Activated naive CD8-positive, alpha-beta T cell treated with anti-CD3 and anti-CD28 coated beads for 36 hours (primary cell): Measurements from ENCODE around the gene AAK1. TPM values are rescaled to one million over a fixed set of nuclear protein-coding genes. Genes with fewer than 3 reads are reported as not detected.
"Not testable (repeated sequence)": the region's sequence is repeated elsewhere in the genome, so short reads cannot be mapped to it uniquely, and the experiment has no call there.

Source experiments
- DNase-seq: peaks from one replicate; pipeline ENCODE4 v3.0.0; 2021
- H3K27ac Mint-ChIP-seq: one replicate; pipeline ENCODE4 v1.8.0; 2022; ENCODE audit warnings: mild to moderate bottlenecking, moderate library complexity, mixed read lengths
- H3K27me3 Mint-ChIP-seq: one replicate; pipeline ENCODE4 v1.8.0; 2022; ENCODE audit warnings: mild to moderate bottlenecking, mixed read lengths
- H3K36me3 Mint-ChIP-seq: one replicate; pipeline ENCODE4 v1.8.0; 2021; ENCODE audit warnings: mild to moderate bottlenecking, mixed read lengths
- H3K4me1 Mint-ChIP-seq: one replicate; pipeline ENCODE4 v1.8.0; 2021; ENCODE audit warnings: mixed read lengths
- H3K4me3 Mint-ChIP-seq: one replicate; pipeline ENCODE4 v1.8.0; 2022; ENCODE audit warnings: mild to moderate bottlenecking, moderate library complexity, mixed read lengths
- H3K9me3 Mint-ChIP-seq: one replicate; pipeline ENCODE4 v1.8.0; 2022; ENCODE audit warnings: mixed read lengths
- total RNA-seq, 2 experiments: library from RNA; stranded (reverse); gene quantifications; one replicate each; pipeline ENCODE4 v1.2.3, GENCODE V29; 2021

The AAK1 gene
- total RNA-seq, 2 experiments from 2014 or later = 78.3 to 85.4 TPM

DNA sequence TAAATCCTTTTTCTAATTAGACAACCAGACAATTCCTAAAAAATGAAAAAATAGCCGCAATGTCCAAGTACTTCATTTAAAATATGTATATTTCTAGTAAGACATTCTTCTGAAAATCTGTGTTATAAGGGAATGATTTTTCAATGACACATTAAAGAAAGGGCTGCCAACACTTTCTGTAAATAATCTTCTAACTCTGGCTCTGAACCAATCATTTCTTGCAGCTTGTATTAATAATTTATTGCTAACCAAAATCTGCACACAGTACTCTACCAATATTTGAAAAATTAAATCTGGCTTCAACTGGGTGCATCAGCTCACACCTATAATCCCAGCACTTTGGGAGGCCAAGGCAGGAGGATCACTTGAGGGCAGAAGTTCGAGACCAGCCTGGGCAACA is 214.6 kb downstream of the AAK1 start:
- H3K9me3 Mint-ChIP-seq = no peaks in the 10 kb centered on the region
- no peak for DNase-seq
- H3K27ac Mint-ChIP-seq = no peak overlapping the region
- peaks cover 3% of the 10 kb centered on the region for H3K4me1 Mint-ChIP-seq
- no peak overlapping the region for H3K4me3 Mint-ChIP-seq
- H3K36me3 Mint-ChIP-seq = peaks cover 10% of the 10 kb centered on the region
- no peaks in the 10 kb centered on the region for H3K27me3 Mint-ChIP-seq

DNA sequence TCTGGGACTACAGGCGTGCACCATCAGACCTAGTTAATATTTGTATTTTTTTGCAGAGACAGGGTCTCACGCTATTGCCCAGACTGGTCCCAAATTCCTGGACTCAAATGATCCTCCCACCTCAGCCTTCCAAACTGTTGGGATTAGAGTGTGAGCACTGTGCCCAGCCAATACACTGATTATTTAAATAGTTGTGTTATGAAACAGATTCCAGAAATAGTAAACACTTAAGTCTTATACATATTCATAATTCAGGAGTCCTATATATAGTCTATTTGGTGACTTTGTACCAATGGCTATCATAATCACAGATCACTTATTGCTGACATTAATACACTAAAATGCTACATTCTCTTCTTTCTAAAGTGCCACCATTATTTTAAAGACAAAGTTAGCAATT is 219.1 kb downstream of the AAK1 start:
- DNase-seq = no peak
- H3K4me3 Mint-ChIP-seq = no peak overlapping the region
- no peak overlapping the region for H3K27ac Mint-ChIP-seq
- H3K9me3 Mint-ChIP-seq = no peaks in the 10 kb centered on the region
- peaks cover 11% of the 10 kb centered on the region for H3K36me3 Mint-ChIP-seq
- peaks cover 8% of the 10 kb centered on the region for H3K4me1 Mint-ChIP-seq
- no peaks in the 10 kb centered on the region for H3K27me3 Mint-ChIP-seq

DNA sequence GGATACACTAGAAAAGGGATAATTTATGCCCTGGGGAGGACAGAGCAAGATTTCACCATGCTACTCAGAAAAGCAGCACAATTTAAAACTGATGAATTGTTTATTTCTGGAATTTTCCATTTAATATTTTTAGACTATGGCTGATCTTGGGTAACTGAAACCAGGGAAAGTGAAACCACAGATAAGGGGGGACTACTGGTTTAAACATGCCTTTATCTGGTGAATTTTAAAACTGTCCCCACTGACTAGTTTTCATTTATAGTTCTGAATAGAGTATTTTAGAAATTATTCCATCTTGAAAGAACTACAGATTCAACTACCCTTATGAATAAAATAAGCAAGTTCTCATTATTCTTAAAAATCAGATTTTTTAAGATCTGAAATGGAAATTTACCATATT is 221.3 kb downstream of the AAK1 start:
- DNase-seq = no peak
- Mint-ChIP-seq H3K9me3 (no peaks in the 10 kb centered on the region), H3K4me3 (no peak overlapping the region), H3K36me3 (peaks cover 17% of the 10 kb centered on the region), H3K27ac (peak overlapping the region; percentile 60), H3K27me3 (no peaks in the 10 kb centered on the region), H3K4me1 (peaks cover 8% of the 10 kb centered on the region)

DNA sequence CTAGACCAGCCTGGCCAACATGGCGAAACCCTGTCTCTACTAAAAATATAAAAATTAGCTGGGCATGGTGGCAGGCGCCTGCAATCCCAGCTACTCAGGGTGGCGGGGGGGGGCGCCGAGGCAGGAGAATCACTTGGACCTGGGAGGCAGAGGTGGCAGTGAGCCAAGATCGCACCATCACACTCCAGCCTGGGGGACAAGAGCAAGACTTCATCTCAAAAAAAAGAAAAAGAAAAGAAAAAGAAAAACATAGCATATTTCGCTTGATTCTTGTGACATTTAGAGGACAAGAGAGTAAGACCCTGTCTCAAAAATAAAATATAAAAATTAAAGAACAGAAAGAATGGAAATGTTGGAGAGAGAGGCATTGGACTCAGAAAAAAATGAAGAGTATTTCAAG is 224.4 kb downstream of the AAK1 start:
- not testable (repeated sequence) for H3K27me3 Mint-ChIP-seq, H3K27ac Mint-ChIP-seq, H3K4me1 Mint-ChIP-seq, DNase-seq, H3K4me3 Mint-ChIP-seq, H3K9me3 Mint-ChIP-seq
- peaks cover 16% of the 10 kb centered on the region for H3K36me3 Mint-ChIP-seq

DNA sequence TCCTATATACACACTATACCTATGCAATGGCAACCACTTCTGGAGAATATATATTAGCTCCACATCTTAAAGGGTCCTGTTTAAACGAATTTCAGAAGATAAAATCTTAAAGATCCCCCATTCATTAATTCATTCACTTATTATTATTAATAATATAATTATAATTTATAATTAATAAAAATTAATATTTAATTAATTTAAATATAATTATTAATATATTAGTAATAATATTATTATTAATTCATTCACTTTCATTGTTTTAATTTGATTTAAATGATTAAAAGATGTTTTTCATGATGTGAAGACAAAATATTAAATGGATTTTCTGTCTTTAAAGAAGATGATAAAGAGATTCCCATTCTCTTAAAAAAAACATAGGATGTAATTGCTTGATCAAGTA is 227.4 kb downstream of the AAK1 start:
- peaks cover 2% of the 10 kb centered on the region for H3K4me1 Mint-ChIP-seq
- no peak for DNase-seq
- H3K4me3 Mint-ChIP-seq = no peak overlapping the region
- no peak overlapping the region for H3K27ac Mint-ChIP-seq
- H3K27me3 Mint-ChIP-seq = no peaks in the 10 kb centered on the region
- no peaks in the 10 kb centered on the region for H3K9me3 Mint-ChIP-seq
- peaks cover 11% of the 10 kb centered on the region for H3K36me3 Mint-ChIP-seq

Other genes starting within 250 kb of the AAK1 start
- 10 to 100 TPM; 47.4 to 50.9 TPM for gene NFU1, start 206.3 kb downstream of the AAK1 start, total RNA-seq
- gene ANXA4, start 98.4 kb upstream of the AAK1 start, total RNA-seq = 10 to 100 TPM; 15.2 to 15.6 TPM
- gene GMCL1, start 185.9 kb upstream of the AAK1 start, total RNA-seq = 10 to 100 TPM; 14.2 to 16.1 TPM